Neuron (in vitro differentiated cells): ENCODE data around the gene SLC39A7.

Experiments
- H2AFZ ChIP-seq: one replicate; pipeline ENCODE4 v1.6.1; 2013; ENCODE audit warnings: low read depth, mild to moderate bottlenecking, inconsistent platforms, low read length, moderate library complexity
- H3K27me3 ChIP-seq: one replicate; pipeline ENCODE4 v1.6.1; 2013; ENCODE audit warnings: low read length; ENCODE audit not compliant: insufficient read depth
- H3K36me3 ChIP-seq: one replicate; pipeline ENCODE4 v1.6.1; 2013; ENCODE audit warnings: low read length; ENCODE audit not compliant: insufficient read depth
- H3K4me1 ChIP-seq: one replicate; pipeline ENCODE4 v1.6.1; 2013; ENCODE audit warnings: low read length; ENCODE audit not compliant: insufficient read depth
- H3K4me3 ChIP-seq: 2 replicates; pipeline ENCODE4 v1.5.1; 2013; ENCODE audit warnings: mild to moderate bottlenecking, low read length, moderate library complexity
- H3K9me3 ChIP-seq: one replicate; pipeline ENCODE4 v1.6.1; 2013; ENCODE audit warnings: low read length

Gene SLC39A7

DNA sequence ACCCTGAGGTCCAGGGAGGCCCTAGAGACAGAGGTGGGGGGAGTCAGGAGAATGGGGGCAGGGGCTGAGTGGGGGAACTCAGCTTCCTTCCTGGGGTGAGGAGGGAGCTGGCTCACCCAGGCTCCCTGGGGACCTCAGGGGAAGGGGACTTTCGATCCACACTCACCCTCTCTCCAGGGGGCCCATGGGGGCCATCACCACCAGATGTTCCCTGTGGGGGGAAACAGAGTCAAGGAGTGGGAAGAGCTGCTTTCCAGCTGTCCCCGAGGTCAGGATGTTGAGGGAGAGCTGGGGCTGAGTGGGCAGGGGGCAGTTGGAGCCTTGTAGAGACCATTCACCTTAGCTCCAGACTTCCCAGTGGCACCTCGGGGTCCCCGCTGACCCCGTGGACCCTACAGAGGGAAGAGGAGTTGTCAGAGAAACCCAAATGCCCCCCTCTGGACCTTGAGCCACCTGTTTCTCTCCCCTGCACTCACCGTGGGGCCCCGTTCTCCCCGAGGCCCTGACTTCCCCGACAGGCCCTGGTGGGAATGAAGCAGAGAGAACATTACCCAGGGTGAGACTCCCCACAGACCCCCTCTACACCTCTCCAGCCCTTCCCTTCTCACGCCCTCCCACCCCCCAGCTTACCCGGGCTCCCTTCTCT lies 27.0 kb upstream of the SLC39A7 start:
- no peaks in the 10 kb centered on the region for H3K9me3 ChIP-seq

DNA sequence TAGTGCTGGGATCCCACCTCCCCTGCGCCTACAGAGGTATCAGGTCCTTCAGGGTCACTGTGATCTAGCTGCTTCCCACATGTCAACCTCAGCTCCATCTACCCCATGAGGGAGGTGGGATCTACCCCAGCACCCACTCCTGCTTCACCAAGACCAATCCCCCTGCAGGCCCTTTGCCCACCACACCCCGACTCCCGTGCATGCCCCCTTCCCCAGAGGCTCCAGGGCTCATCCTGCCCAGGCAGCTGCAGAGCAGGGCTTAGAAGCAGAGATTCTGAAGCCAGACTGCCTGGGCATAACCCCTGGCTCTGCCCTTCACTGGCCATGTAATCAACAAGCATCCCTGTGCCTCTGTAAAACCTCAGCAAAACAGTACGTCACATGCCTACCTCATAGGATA lies 25.9 kb upstream of the SLC39A7 start:
- no peaks in the 10 kb centered on the region for H3K27me3 ChIP-seq
- no peak overlapping the region for H3K4me3 ChIP-seq
- H2AFZ ChIP-seq: no peak overlapping the region
- H3K9me3 ChIP-seq: no peaks in the 10 kb centered on the region
- no peaks in the 10 kb centered on the region for H3K36me3 ChIP-seq
- no peaks in the 10 kb centered on the region for H3K4me1 ChIP-seq

More for the DNA sequence above, 27.0 kb upstream of the SLC39A7 start:
- no peaks in the 10 kb centered on the region for H3K4me1 ChIP-seq
- no peak overlapping the region for H2AFZ ChIP-seq
- H3K4me3 ChIP-seq: no peak overlapping the region
- no peaks in the 10 kb centered on the region for H3K27me3 ChIP-seq
- no peaks in the 10 kb centered on the region for H3K36me3 ChIP-seq

DNA sequence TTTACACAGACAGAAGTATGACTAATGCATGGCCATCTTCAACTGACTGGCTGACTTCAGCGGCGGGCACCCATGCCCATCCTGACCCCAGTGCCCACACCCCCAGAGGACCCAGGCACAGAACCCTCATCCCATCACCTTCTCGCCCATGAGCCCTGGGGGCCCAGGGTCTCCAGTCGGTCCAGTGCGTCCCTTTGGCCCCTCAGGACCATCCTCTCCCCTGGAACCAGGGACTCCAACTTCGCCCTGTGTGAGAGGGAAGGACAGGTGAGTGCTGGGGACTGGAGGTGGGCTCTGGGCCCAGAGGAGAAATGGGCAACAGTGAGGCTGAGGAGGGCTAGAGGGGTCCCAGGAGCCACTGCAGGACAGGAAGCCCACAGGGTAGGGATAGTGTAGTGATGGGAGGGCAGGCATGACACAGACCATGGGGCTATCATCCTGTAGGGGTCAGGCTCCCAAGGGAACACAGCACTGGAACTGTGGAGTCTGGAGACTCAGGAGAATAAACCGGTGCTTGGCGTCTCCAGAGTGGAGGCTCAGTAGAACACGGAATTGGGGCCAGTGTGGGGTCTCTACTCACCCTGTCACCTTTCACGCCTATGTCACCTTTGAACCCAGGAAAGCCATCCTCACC lies 25.1 kb upstream of the SLC39A7 start:
- Histone ChIP-seq H3K36me3 (no peaks in the 10 kb centered on the region), H3K4me3 (no peak overlapping the region)

DNA sequence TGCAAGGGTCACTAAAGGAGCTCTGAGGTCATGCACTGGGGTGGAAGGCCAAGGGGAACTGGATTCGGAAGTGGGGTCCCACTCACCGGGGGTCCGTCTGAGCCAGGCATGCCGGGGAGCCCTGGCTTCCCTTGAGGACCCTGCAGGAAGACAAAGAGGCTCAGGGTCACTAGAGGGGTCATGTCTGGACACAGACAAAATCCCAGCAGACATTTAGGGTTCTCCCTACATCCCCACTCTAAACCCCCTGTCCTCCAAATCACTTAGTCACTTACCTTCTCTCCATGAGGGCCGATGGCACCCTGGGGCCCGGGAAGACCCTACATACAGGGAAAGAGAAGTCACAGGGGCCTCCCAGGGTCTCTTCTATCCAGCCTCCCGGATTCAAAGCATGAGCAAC lies 23.8 kb upstream of the SLC39A7 start:
- H3K4me3 ChIP-seq: no peak overlapping the region
- no peaks in the 10 kb centered on the region for H3K36me3 ChIP-seq
- no peak overlapping the region for H2AFZ ChIP-seq
- H3K27me3 ChIP-seq: no peaks in the 10 kb centered on the region
- no peaks in the 10 kb centered on the region for H3K4me1 ChIP-seq
- H3K9me3 ChIP-seq: no peaks in the 10 kb centered on the region

More for the DNA sequence above, 25.1 kb upstream of the SLC39A7 start:
- Histone ChIP-seq H3K27me3 (no peaks in the 10 kb centered on the region), H2AFZ (no peak overlapping the region), H3K4me1 (no peaks in the 10 kb centered on the region), H3K9me3 (no peaks in the 10 kb centered on the region)

DNA sequence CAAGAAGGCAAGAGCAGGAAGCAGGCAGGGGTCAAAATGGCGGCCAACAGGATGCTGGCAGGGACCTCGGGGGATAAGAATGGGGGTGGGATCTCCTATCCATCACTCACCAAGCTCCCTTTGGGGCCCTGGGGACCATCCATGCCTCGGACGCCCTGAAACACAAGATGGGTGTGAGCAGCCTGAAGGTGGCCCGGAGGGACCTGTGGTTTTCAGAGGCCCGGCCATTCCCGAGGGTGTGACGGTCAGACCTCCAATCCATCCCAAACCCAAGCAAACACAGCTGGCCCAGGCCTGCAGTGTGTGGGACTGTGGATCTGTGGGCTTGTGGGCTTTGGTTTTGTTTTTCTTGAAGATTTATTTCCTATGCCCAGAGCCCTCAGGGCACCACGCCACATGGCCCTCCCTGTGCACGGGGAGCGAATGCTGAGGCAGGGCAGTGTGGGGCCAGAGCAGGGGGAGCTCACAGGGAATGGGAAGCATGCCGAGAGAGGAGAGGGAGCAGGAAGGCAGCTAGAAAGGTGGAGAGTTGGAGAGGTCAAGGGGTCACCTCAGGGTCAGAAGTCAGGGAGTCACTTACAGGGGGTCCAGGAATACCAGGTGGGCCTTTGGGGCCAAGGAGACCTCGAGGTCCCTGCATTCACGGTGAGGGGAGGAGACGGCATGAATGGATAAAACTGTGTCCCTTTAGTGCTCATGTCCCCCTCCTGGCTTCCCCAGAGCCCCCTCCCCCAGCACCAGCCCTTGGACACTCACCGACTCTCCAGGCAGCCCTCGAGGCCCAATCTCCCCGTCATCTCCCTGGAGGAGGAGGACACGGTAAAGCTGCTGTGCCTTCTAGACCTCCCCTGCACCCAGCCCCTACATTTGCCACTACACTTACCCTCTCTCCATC lies 22.9 kb upstream of the SLC39A7 start:
- H3K9me3 ChIP-seq: no peaks in the 10 kb centered on the region
- H3K36me3 ChIP-seq: no peaks in the 10 kb centered on the region
- no peaks in the 10 kb centered on the region for H3K4me1 ChIP-seq
- H2AFZ ChIP-seq: no peak overlapping the region
- no peak overlapping the region for H3K4me3 ChIP-seq
- no peaks in the 10 kb centered on the region for H3K27me3 ChIP-seq

DNA sequence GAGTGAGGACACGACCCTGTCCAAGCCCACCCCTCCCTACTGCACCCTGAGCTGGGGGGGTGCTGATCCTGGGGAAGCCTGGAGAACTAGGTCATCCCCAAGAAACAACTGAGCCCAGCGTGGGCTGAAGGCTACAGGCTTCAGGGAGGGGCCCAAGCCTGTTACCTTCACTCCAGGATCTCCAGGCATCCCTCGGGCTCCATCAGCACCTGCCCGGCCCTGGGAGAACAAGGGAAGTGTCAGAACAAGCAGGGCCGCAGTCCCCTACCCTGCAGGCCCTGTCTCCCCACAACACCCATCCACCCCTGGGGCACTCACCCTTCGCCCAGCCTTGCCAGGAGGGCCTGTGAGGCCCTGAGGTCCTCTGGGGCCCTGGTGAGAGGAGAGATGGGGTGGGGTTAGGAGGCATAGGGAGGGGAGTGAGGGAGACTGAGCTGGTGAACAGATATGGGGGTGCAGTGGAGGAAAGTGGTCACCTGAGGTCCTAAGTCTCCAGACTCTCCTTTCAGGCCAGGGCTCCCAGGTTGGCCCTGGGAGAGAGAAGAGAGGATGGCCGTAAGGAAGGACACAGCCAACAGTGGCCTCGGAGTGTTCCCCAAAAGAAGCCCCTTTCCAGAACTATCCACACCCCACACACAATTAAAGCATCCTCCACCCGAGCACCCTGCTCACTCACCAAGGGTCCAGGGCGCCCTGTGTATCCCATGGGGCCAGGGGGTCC lies 21.8 kb upstream of the SLC39A7 start:
- Histone ChIP-seq H3K9me3 (no peaks in the 10 kb centered on the region), H3K4me1 (no peaks in the 10 kb centered on the region), H2AFZ (no peak overlapping the region), H3K27me3 (no peaks in the 10 kb centered on the region), H3K4me3 (no peak overlapping the region), H3K36me3 (no peaks in the 10 kb centered on the region)

DNA sequence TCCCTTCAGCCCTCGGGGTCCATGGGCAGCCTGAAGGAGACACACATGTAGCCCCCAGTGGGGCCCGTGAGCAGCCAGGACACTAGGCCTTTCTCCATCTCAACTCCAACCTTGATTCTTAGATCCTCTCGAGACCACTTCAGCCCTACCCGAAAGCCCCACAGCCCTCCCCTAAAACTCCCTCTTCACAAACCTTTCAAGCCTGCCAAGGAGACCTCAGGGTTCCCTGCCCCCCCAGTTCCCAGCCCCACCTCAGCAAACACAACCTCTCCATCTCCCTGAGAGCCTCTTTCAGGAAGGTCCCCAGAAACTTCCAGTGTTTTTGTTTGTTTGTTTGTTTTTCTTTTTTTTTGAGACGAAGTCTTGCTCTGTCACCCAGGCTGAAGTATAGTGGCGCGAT lies 19.5 kb upstream of the SLC39A7 start:
- no peak overlapping the region for H3K4me3 ChIP-seq
- H3K36me3 ChIP-seq: no peaks in the 10 kb centered on the region
- no peaks in the 10 kb centered on the region for H3K4me1 ChIP-seq
- peaks cover 2% of the 10 kb centered on the region for H3K27me3 ChIP-seq
- H3K9me3 ChIP-seq: no peaks in the 10 kb centered on the region
- H2AFZ ChIP-seq: no peak overlapping the region

DNA sequence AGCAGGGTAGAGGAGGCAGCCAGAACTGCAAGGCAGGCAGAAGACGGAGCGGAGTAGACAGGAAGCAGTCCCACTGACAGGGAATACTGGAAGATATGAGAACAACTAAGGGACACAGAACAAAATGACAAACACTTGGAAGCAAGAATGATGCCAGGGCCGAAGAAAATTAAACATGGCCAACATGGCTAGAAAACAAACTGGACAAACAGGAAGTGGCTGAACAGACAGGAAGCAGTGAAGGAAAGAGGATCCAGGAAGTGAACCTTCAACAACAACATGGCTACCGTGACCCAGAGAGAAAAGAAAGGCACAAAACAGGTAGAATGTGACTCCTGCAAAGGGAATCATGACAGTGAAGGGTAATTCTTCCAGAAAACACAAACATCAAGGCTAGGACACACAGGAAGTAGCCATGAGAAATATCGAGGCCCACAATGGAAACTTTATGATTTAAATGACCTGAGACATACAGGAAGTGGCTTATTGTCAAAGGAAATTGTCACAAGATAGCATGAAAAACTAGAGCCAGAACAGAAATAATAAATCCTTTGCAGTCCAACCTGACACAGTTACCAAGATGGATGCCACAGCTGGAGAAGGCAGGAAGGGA lies 17.5 kb upstream of the SLC39A7 start:
- Histone ChIP-seq H3K27me3 (peaks cover 2% of the 10 kb centered on the region), H3K4me1 (no peaks in the 10 kb centered on the region), H3K9me3 (no peaks in the 10 kb centered on the region), H3K4me3 (no peak overlapping the region), H2AFZ (no peak overlapping the region), H3K36me3 (no peaks in the 10 kb centered on the region)

DNA sequence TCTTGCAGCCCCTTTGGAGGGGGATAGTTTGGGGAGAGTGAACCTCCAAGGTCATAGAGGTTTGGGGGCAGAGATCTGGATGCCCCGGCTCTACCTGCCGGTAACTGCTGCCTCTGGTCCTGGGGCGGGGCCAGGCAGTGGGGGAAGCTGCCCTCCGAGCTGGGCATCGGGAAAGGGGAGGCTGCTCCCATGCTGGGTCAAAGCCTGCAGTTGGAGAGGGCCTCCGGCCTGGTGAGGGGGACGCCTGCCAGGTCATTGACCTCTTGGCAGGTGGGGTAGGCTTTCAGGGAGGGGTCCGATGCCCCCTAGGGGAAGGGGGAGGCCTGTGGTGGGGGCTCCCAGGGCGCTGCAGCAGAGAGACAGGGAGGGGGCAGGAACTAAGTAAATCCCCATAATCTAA lies 15.5 kb upstream of the SLC39A7 start:
- no peak overlapping the region for H3K4me3 ChIP-seq

DNA sequence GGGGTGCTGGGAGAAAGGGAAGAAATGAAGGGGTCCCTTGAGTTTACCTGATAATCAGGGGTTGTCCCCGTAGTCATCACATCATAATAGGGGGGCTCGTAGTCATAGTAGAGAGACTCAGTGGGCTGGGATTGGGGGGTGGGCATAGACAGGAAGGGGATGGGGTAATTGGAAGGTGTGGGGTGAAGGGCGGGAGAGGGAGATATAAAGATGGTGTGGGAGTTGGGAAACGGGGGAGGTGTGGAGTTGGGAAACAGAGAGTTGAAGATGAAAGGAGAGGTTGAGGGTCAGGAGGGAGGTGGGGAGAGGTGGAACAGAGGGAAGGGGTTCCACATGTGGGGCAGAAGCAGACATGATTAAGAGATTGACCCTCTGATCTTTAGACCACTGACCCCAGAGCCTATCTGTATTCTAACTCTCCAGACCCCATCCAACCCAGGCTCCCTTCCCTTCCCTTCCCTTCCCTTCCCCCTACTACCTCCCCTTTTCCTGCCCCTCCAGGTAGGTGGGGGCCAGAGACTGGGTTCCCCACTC lies 14.9 kb upstream of the SLC39A7 start:
- H3K36me3 ChIP-seq: no peaks in the 10 kb centered on the region

More for the DNA sequence above, 15.5 kb upstream of the SLC39A7 start:
- Histone ChIP-seq H3K36me3 (no peaks in the 10 kb centered on the region), H3K27me3 (peaks cover 2% of the 10 kb centered on the region), H3K4me1 (no peaks in the 10 kb centered on the region), H2AFZ (no peak overlapping the region), H3K9me3 (no peaks in the 10 kb centered on the region)

DNA sequence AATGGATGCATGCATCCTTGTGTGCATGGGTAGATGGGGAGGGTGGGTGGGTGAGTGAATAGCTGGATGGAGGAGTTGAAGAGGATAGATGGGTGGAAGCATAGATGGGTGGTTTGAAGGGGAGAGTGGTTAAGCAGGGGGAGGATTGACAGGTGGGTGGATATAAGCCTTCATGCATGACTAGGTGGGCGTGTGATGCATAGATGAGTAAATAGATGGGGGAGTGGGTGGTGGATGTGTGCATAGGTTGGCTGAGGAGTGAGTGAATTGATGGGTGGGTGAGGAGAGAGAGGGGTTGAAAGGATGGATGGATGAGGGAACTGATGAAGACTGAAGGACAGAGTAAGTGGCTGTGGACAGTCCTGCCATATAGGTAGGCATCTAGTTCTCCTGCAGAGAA lies 12.9 kb upstream of the SLC39A7 start:
- Histone ChIP-seq H3K36me3 (no peaks in the 10 kb centered on the region), H3K4me3 (no peak overlapping the region), H3K9me3 (no peaks in the 10 kb centered on the region), H3K27me3 (peaks cover 2% of the 10 kb centered on the region), H3K4me1 (peaks cover 9% of the 10 kb centered on the region), H2AFZ (no peak overlapping the region)

More for the DNA sequence above, 14.9 kb upstream of the SLC39A7 start:
- Histone ChIP-seq H2AFZ (no peak overlapping the region), H3K4me1 (no peaks in the 10 kb centered on the region), H3K4me3 (no peak overlapping the region), H3K9me3 (no peaks in the 10 kb centered on the region), H3K27me3 (peaks cover 2% of the 10 kb centered on the region)

DNA sequence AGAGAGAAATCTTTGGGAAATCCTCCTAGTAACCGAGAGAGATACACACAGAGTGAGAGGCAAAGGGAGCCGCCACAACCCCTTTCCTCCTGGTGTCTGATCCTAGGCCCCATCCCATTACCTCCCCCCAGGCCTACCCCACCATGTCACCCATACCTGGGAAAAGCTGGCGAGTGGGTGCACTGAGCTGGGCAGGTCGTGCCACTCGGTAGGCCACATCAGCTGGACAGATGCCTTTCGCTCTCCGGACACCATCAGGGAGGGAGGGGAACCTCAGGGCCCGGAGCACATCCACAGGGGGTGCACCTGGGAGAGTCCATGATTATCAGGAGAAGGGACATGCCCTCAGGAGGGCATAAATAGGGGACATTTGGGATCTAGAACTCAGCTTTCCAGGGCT lies 11.5 kb upstream of the SLC39A7 start:
- Histone ChIP-seq H3K9me3 (no peaks in the 10 kb centered on the region), H2AFZ (no peak overlapping the region), H3K4me3 (no peak overlapping the region), H3K27me3 (peaks cover 2% of the 10 kb centered on the region), H3K4me1 (peaks cover 9% of the 10 kb centered on the region), H3K36me3 (peaks cover 5% of the 10 kb centered on the region)
